Activated CD4-positive, alpha-beta T cell treated with anti-CD3 and anti-CD28 coated beads for 48 hours (primary cell): ENCODE measurements around the gene COL4A1.

Experiments used
- DNase-seq: peaks from one replicate; pipeline ENCODE4 v3.0.0-alpha.2; 2020

Gene COL4A1

GRCh38 chr13:110271313-110271712, 35.6 kb downstream of the COL4A1 start:
- no peak for DNase-seq

- no peak for DNase-seq
Observed at GRCh38 chr13:110270507-110270906, 36.5 kb downstream of the COL4A1 start.

GRCh38 chr13:110269509-110270185, 37.3 kb downstream of the COL4A1 start:
- DNase-seq, result no peak

GRCh38 chr13:110268576-110269185, 38.3 kb downstream of the COL4A1 start:
- DNase-seq, result no peak

GRCh38 chr13:110268061-110268460, 38.9 kb downstream of the COL4A1 start:
- DNase-seq, result no peak

GRCh38 chr13:110266983-110267382, 40.0 kb downstream of the COL4A1 start:
- DNase-seq, result no peak

- no peak for DNase-seq
Observed at GRCh38 chr13:110266431-110266809, 40.5 kb downstream of the COL4A1 start.

GRCh38 chr13:110265682-110266430, 41.1 kb downstream of the COL4A1 start:
- DNase-seq, result no peak

GRCh38 chr13:110265341-110265681, 41.6 kb downstream of the COL4A1 start:
- DNase-seq, result no peak

- no peak for DNase-seq
Observed at GRCh38 chr13:110264685-110265275, 42.2 kb downstream of the COL4A1 start.

GRCh38 chr13:110263888-110264287, 43.1 kb downstream of the COL4A1 start:
- DNase-seq, result no peak

GRCh38 chr13:110263404-110263803, 43.6 kb downstream of the COL4A1 start:
- no peak for DNase-seq

- no peak for DNase-seq
Observed at GRCh38 chr13:110262508-110263291, 44.3 kb downstream of the COL4A1 start.

- no peak for DNase-seq
Observed at GRCh38 chr13:110262082-110262436, 44.9 kb downstream of the COL4A1 start.

GRCh38 chr13:110261166-110262081, 45.5 kb downstream of the COL4A1 start:
- DNase-seq, result no peak

- DNase-seq, result no peak
Observed at GRCh38 chr13:110259651-110260050, 47.3 kb downstream of the COL4A1 start.

GRCh38 chr13:110258876-110259631, 47.9 kb downstream of the COL4A1 start:
- no peak for DNase-seq

GRCh38 chr13:110257408-110257807, 49.5 kb downstream of the COL4A1 start:
- DNase-seq, result no peak

GRCh38 chr13:110256126-110256905, 50.6 kb downstream of the COL4A1 start:
- DNase-seq, result no peak
